BE2C (cell line): ENCODE measurements around the gene AKAP6.
A peak's percentile ranks its signal among the peaks of the same experiment; 100 is the strongest.

Experiments
- DNase-seq: peaks from one replicate; pipeline ENCODE4 v3.0.0-alpha.2; 2020
- H3K27me3 ChIP-seq: fragments of 250-450 bp; sonication (Bioruptor Pico); 2 replicates; pipeline ENCODE4 v1.5.1; 2020; ENCODE audit warnings: mild to moderate bottlenecking
- H3K36me3 ChIP-seq: fragments of 250-450 bp; sonication (Bioruptor Pico); 2 replicates; pipeline ENCODE4 v1.5.1; 2020; ENCODE audit warnings: mild to moderate bottlenecking
- H3K4me1 ChIP-seq: fragments of 250-450 bp; sonication (Bioruptor Pico); 2 replicates; pipeline ENCODE4 v1.5.1; 2020
- H3K4me3 ChIP-seq: 2 replicates; pipeline ENCODE4 v1.5.1; 2011; ENCODE audit warnings: low read depth, low read length
- H3K9me3 ChIP-seq: fragments of 250-450 bp; sonication (Bioruptor Pico); 2 replicates; pipeline ENCODE4 v1.5.1; 2020
- TF ChIP-seq, protein P1 (sequence below): IDR thresholded peaks from 2 replicates; pipeline ENCODE4 v1.5.1; 2012; ENCODE audit warnings: mild to moderate bottlenecking, low read depth, low read length

AKAP6 gene

DNA sequence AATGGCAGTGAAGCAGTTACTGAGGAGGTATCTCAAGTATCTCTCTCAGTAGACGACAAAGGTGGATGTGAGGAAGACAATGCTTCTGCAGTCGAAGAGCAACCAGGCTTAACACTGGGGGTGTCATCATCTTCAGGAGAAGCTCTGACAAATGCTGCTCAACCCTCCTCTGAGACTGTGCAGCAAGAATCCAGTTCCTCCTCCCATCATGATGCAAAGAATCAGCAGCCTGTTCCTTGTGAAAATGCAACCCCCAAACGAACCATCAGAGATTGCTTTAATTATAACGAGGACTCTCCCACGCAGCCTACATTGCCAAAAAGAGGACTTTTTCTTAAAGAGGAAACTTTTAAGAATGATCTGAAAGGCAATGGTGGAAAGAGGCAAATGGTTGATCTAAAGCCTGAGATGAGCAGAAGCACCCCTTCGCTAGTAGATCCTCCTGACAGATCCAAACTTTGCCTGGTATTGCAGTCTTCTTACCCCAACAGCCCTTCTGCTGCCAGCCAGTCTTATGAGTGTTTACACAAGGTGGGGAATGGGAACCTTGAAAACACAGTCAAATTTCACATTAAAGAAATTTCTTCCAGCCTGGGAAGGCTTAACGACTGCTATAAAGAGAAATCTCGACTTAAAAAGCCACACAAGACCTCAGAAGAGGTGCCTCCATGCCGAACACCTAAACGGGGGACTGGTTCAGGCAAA is 216.6 kb downstream of the AKAP6 start:
- Histone ChIP-seq H3K9me3 (no peaks in the 10 kb centered on the region), H3K36me3 (no peaks in the 10 kb centered on the region), H3K27me3 (no peaks in the 10 kb centered on the region), H3K4me1 (no peaks in the 10 kb centered on the region), H3K4me3 (no peak overlapping the region)
- no peak for DNase-seq
- TF ChIP-seq, protein P1, sequence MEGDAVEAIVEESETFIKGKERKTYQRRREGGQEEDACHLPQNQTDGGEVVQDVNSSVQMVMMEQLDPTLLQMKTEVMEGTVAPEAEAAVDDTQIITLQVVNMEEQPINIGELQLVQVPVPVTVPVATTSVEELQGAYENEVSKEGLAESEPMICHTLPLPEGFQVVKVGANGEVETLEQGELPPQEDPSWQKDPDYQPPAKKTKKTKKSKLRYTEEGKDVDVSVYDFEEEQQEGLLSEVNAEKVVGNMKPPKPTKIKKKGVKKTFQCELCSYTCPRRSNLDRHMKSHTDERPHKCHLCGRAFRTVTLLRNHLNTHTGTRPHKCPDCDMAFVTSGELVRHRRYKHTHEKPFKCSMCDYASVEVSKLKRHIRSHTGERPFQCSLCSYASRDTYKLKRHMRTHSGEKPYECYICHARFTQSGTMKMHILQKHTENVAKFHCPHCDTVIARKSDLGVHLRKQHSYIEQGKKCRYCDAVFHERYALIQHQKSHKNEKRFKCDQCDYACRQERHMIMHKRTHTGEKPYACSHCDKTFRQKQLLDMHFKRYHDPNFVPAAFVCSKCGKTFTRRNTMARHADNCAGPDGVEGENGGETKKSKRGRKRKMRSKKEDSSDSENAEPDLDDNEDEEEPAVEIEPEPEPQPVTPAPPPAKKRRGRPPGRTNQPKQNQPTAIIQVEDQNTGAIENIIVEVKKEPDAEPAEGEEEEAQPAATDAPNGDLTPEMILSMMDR: no peak

GRCh38 chr14:32546246-32546645 is 217.1 kb downstream of the AKAP6 start:
- no peak for DNase-seq
- no peaks in the 10 kb centered on the region for H3K9me3 ChIP-seq
- H3K4me1 ChIP-seq: no peaks in the 10 kb centered on the region
- H3K27me3 ChIP-seq: no peaks in the 10 kb centered on the region
- no peaks in the 10 kb centered on the region for H3K36me3 ChIP-seq
- TF ChIP-seq, protein P1: no peak
- no peak overlapping the region for H3K4me3 ChIP-seq

DNA sequence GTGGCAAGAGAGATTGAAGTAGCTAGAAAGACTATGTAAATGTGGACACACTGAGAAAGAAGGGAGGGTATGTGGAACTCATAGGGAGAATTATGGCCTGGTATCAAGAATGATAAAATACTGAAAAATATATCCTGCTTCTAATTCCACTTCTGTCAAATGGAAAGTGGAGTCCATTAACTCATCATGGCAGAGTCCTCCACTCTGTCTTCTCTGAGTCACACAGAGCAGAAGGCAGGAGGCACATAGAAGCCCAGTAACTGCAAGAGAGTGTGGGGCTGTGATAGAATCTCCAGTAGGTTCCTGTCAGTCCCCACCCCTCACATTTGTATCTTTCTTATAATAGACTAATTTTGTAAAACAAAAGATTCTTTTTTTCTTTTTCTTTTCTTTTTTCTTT is 223.7 kb downstream of the AKAP6 start:
- Histone ChIP-seq H3K9me3 (no peaks in the 10 kb centered on the region), H3K4me3 (no peak overlapping the region), H3K36me3 (no peaks in the 10 kb centered on the region), H3K27me3 (no peaks in the 10 kb centered on the region), H3K4me1 (peaks cover 4% of the 10 kb centered on the region; the same call in 1 of the 2 replicates)
- TF ChIP-seq, protein P1: no peak
- DNase-seq: no peak

- Histone ChIP-seq H3K9me3 (no peaks in the 10 kb centered on the region), H3K4me1 (peaks cover 4% of the 10 kb centered on the region; the same call in 1 of the 2 replicates), H3K27me3 (no peaks in the 10 kb centered on the region), H3K4me3 (no peak overlapping the region), H3K36me3 (no peaks in the 10 kb centered on the region)
- DNase-seq: no peak
- TF ChIP-seq, protein P1: no peak
Measured at GRCh38 chr14:32559048-32559447, 229.9 kb downstream of the AKAP6 start.

GRCh38 chr14:32559590-32559989 is 230.5 kb downstream of the AKAP6 start:
- TF ChIP-seq, protein P1: no peak
- no peak for DNase-seq
- H3K4me3 ChIP-seq: no peak overlapping the region
- no peaks in the 10 kb centered on the region for H3K36me3 ChIP-seq
- H3K9me3 ChIP-seq: no peaks in the 10 kb centered on the region
- H3K4me1 ChIP-seq: no peaks in the 10 kb centered on the region
- no peaks in the 10 kb centered on the region for H3K27me3 ChIP-seq

- Histone ChIP-seq H3K4me3 (no peak overlapping the region), H3K27me3 (no peaks in the 10 kb centered on the region), H3K9me3 (no peaks in the 10 kb centered on the region), H3K4me1 (no peaks in the 10 kb centered on the region; the same call in 1 of the 2 replicates), H3K36me3 (no peaks in the 10 kb centered on the region)
- TF ChIP-seq, protein P1: peak; percentile 92
- DNase-seq: peak; percentile 50
Measured at GRCh38 chr14:32560209-32560857, 231.2 kb downstream of the AKAP6 start.
